Sigmoid colon (tissue), 4 donors: ENCODE measurements around the gene HSD17B8.

ENCODE experiments used
- EP300 ChIP-seq, 4 donors: sonication (generic); formaldehyde crosslinking; IDR thresholded peaks; one replicate each; pipeline ENCODE4 v1.6.1; 2017; ENCODE audit warnings: antibody characterized with exemption in 4 of 4
- POLR2A ChIP-seq, 2 donors: fragments of 450-650 bp; IDR thresholded peaks; one replicate each; pipeline ENCODE4 v1.6.1; 2016; ENCODE audit warnings: antibody characterized with exemption in 2 of 2, mild to moderate bottlenecking in 2 of 2, moderate library complexity in 2 of 2
- TF ChIP-seq, protein P1 (sequence below), 4 experiments: fragments of 450-650 bp in 3 of 4; fragments of 200-600 bp in 1 of 4; IDR thresholded peaks; one replicate each; pipeline ENCODE4 v1.5.1; 2016 to 2019; ENCODE audit warnings: antibody characterized with exemption in 4 of 4, mild to moderate bottlenecking in 3 of 4, moderate library complexity in 2 of 4

DNA sequence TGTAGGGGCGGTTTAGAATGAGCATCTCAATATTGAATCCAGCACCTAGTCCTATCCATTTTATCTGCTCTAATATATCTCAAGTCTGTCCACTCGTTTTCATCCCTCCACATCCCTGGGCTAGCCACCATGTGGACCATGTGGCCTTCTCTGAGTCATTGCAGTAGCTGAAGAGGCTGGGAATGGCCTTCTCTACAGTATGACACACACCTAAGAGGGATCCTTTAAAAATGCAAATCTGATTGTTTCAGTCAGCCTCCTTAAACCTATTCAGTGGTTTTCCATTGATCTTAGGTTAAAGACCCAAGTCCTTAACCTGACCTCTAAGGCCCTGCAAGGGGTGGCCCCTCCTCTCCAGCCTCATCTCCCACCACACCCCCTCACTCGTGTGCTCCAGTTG lies 13.2 kb downstream of the HSD17B8 start:
- TF ChIP-seq, protein P1, sequence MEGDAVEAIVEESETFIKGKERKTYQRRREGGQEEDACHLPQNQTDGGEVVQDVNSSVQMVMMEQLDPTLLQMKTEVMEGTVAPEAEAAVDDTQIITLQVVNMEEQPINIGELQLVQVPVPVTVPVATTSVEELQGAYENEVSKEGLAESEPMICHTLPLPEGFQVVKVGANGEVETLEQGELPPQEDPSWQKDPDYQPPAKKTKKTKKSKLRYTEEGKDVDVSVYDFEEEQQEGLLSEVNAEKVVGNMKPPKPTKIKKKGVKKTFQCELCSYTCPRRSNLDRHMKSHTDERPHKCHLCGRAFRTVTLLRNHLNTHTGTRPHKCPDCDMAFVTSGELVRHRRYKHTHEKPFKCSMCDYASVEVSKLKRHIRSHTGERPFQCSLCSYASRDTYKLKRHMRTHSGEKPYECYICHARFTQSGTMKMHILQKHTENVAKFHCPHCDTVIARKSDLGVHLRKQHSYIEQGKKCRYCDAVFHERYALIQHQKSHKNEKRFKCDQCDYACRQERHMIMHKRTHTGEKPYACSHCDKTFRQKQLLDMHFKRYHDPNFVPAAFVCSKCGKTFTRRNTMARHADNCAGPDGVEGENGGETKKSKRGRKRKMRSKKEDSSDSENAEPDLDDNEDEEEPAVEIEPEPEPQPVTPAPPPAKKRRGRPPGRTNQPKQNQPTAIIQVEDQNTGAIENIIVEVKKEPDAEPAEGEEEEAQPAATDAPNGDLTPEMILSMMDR (IDR thresholded peaks at IDR 0.05): no peak
- no peak for TF ChIP-seq POLR2A (IDR thresholded peaks at IDR 0.05)
- TF ChIP-seq EP300 (IDR thresholded peaks at IDR 0.05): no peak
